Astrocyte (in vitro differentiated cells and primary cell): ENCODE results near the gene LZTFL1.

ENCODE experiments used
- EZH2 ChIP-seq: IDR thresholded peaks from 2 replicates; pipeline ENCODE4 v1.6.1; 2012; ENCODE audit warnings: mild to moderate bottlenecking, low read length, inconsistent platforms; ENCODE audit not compliant: insufficient read depth
- TF ChIP-seq, protein P1 (sequence below): IDR thresholded peaks from 2 replicates; pipeline ENCODE4 v1.5.1; 2011; ENCODE audit warnings: low read depth, mild to moderate bottlenecking, inconsistent platforms, low read length, moderate library complexity; ENCODE audit not compliant: insufficient read depth

DNA sequence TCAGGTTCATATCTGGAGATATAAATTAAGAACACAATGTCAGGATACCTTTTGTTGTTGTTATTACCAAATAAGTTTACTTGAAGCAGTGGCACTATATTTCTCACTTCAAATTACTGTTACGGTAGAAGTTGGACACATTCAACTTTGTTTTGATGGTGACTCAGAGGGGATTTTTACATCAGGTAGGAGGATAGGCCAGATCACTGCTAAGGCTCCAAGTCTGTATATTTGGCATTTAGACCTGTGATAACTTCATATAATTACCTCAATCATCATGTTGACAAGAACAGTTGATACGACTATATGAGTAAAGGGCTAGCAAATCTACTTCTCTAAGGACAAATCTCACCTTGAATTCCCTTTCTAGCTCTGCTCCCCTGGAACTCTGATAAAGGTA lies 15.6 kb downstream of the LZTFL1 start:
- TF ChIP-seq, protein P1, sequence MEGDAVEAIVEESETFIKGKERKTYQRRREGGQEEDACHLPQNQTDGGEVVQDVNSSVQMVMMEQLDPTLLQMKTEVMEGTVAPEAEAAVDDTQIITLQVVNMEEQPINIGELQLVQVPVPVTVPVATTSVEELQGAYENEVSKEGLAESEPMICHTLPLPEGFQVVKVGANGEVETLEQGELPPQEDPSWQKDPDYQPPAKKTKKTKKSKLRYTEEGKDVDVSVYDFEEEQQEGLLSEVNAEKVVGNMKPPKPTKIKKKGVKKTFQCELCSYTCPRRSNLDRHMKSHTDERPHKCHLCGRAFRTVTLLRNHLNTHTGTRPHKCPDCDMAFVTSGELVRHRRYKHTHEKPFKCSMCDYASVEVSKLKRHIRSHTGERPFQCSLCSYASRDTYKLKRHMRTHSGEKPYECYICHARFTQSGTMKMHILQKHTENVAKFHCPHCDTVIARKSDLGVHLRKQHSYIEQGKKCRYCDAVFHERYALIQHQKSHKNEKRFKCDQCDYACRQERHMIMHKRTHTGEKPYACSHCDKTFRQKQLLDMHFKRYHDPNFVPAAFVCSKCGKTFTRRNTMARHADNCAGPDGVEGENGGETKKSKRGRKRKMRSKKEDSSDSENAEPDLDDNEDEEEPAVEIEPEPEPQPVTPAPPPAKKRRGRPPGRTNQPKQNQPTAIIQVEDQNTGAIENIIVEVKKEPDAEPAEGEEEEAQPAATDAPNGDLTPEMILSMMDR = no peak
- no peak for TF ChIP-seq EZH2
